ENCODE data around the gene CDC42. TPM values are rescaled to one million over a fixed set of nuclear protein-coding genes. Genes with fewer than 3 reads are reported as not detected.
A peak's percentile ranks its signal among the peaks of the same experiment; 100 is the strongest.

The CDC42 gene
- total and polyA plus RNA-seq, 9 of the 15 experiments (the other 6 are each of a cell fraction or from before 2014, with no cell fraction given) = 186 to 398 (median 325) TPM

DNA sequence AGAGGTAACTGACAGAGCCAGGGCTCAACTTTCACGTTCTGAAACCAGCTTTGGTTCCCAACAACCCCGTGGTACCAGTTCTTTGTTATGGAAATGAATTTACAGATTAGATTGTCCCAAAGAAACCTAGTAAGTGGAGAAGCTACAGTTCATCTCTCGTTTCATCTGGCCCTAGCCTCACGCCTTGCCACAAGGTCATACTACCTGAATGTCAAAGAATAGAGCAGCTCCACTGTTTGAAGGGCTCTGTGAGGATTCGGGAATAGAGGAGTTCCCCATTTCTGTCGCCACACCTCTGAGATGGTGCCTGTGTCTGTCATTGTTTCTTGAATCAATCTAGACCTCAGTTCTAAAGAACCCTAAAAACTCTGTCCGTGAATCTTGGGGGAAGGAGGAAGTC, 15.0 kb upstream of the CDC42 start:
- intact Hi-C loops (cut with micrococcal nuclease) (no loop called here), in situ Hi-C loops (cut with MboI) (no loop called here)
- H3K27me3 ChIP-seq (ENCODE audit: control insufficient read depth in 2 of 2, insufficient read depth in 2 of 2, low read length in 2 of 2) = no peaks in the 10 kb centered on the region
- no peaks in the 10 kb centered on the region for H4K20me1 ChIP-seq (replicated peaks; ENCODE audit: control insufficient read depth, insufficient read depth, low read length)
- H3K79me2 ChIP-seq (ENCODE audit: control insufficient read depth, insufficient read depth, low read length) = no peaks in the 10 kb centered on the region
- H3K4me3 ChIP-seq = no peak overlapping the region
- no peaks in the 10 kb centered on the region for H3K9me3 ChIP-seq (replicated peaks; ENCODE audit: control insufficient read depth, insufficient read depth, low read depth, low read length)
- H3K9me1 ChIP-seq (ENCODE audit: control insufficient read depth, insufficient read depth, low read length) = no peaks in the 10 kb centered on the region
- H3K9ac ChIP-seq (ENCODE audit: insufficient read depth in 1 of 2, low read depth in 2 of 2, low read length in 2 of 2) = no peak overlapping the region; a peak in 1 of 4 replicates
- no TSS peak for BruUV-seq (replicated peaks)
- DNase-seq (ENCODE audit: extremely low read depth in 1 of 4, low spot score in 3 of 4) (no peak), ATAC-seq (no peak; the same call in 2 of the 3 replicates), FAIRE-seq (no peak)
- ChIA-PET CTCF (ENCODE audit: low intra/inter-chr PET ratio) (no interaction called here), POLR2A (interaction anchor here (0.8 to 4.2 kb wide), 2 partner anchors 10 to 13 kb away, joined by 6 to 63 read pairs; no protein-coding TSS in a partner anchor)
- WGBS (ENCODE audit: insufficient coverage, low coverage, missing lambda C conversion rate) = 28% methylated on average over 7 of the region's 7 CpGs
- no peak overlapping the region for H3K4me2 ChIP-seq (ENCODE audit: insufficient read depth, low read length)
- H2AFZ ChIP-seq (ENCODE audit: low read depth, low read length) = peak overlapping the region; percentile 86
- peak overlapping the region; percentile 5; the same call in 1 of the 3 replicates for H3K27ac ChIP-seq (ENCODE audit: extremely low read depth, low read depth, low read length)
- peaks cover 22 to 36% of the 10 kb centered on the region in 2 experiments for H3K4me1 ChIP-seq (replicated peaks in 1 of 2; ENCODE audit: control insufficient read depth in 2 of 2, insufficient read depth in 2 of 2, low read length in 2 of 2)
- no peaks in the 10 kb centered on the region for H3K36me3 ChIP-seq (ENCODE audit: control insufficient read depth, insufficient read depth, low read length)
- TF ChIP-seq ZNF318 (IDR thresholded peaks at IDR 0.05; ENCODE audit: borderline replicate concordance in 1 of 2, low read depth in 1 of 2) (no peak), ATF6 (CRISPR knock-in tag; IDR thresholded peaks at IDR 0.05) (0 out of 2 replicates have a peak, but pooled peaks have one; percentile 34), TBL1XR1 (IDR thresholded peaks at IDR 0.05; ENCODE audit: low read length in 2 of 2) (no peak), MAZ (CRISPR knock-in tag; conservative IDR thresholded peaks at IDR 0.05 in 1 of 2, IDR thresholded peaks at IDR 0.05 in 1 of 2) (no peak), ESRRA (IDR thresholded peaks at IDR 0.05; ENCODE audit: borderline replicate concordance, low read depth) (0 out of 2 replicates have a peak, but pooled peaks have one; percentile 19)
